Neural progenitor cell (in vitro differentiated cells): ENCODE results near the gene GGN. TPM values are rescaled to one million over a fixed set of nuclear protein-coding genes. Genes with fewer than 3 reads are reported as not detected.

Experiments used
- DNase-seq: peaks from one replicate; pipeline ENCODE4 v3.0.0-alpha.2; 2016; ENCODE audit warnings: low spot score
- H2AFZ ChIP-seq: fragments of 200-600 bp; sonication (generic); replicated peaks from 2 replicates; pipeline ENCODE4 v1.6.1; 2016; ENCODE audit warnings: antibody characterized with exemption
- H3F3A ChIP-seq: fragments of 200-600 bp; sonication (generic); 2 replicates; pipeline ENCODE4 v1.6.1; 2016; ENCODE audit warnings: antibody characterized with exemption, low read depth
- H3K27ac ChIP-seq: fragments of 200-600 bp; sonication (generic); 2 replicates; pipeline ENCODE4 v1.5.1; 2016; ENCODE audit warnings: mild to moderate bottlenecking
- H3K27me3 ChIP-seq: fragments of 200-600 bp; sonication (generic); 2 replicates; pipeline ENCODE4 v1.6.1; 2016; ENCODE audit warnings: mild to moderate bottlenecking, moderate library complexity
- H3K36me3 ChIP-seq: fragments of 200-600 bp; sonication (generic); 2 replicates; pipeline ENCODE4 v1.5.1; 2016
- H3K4me1 ChIP-seq: fragments of 200-600 bp; sonication (generic); 2 replicates; pipeline ENCODE4 v1.6.1; 2016; ENCODE audit warnings: mixed run types
- H3K4me2 ChIP-seq: fragments of 200-600 bp; sonication (generic); 2 replicates; pipeline ENCODE4 v1.6.1; 2016
- H3K4me3 ChIP-seq: fragments of 200-600 bp; sonication (generic); 2 replicates; pipeline ENCODE4 v1.5.1; 2016
- H3K79me2 ChIP-seq: fragments of 200-600 bp; sonication (generic); 2 replicates; pipeline ENCODE4 v1.6.1; 2016; ENCODE audit warnings: low read depth
- H3K9ac ChIP-seq: fragments of 200-600 bp; sonication (generic); 2 replicates; pipeline ENCODE4 v1.6.1; 2016
- H3K9me3 ChIP-seq: fragments of 200-600 bp; sonication (generic); 2 replicates; pipeline ENCODE4 v1.5.1; 2016; ENCODE audit warnings: low read depth
- H4K20me1 ChIP-seq: fragments of 200-600 bp; sonication (generic); 2 replicates; pipeline ENCODE4 v1.6.1; 2016; ENCODE audit warnings: low read depth
- H3K27ac Mint-ChIP-seq: 3 replicates; pipeline ENCODE4 v1.8.0; 2021; ENCODE audit warnings: mixed read lengths
- H3K27me3 Mint-ChIP-seq: 2 replicates; pipeline ENCODE4 v1.8.0; 2022; ENCODE audit warnings: low read depth, mild to moderate bottlenecking, inconsistent platforms, moderate library complexity, mixed read lengths; ENCODE audit not compliant: insufficient read depth
- H3K36me3 Mint-ChIP-seq: 3 replicates; pipeline ENCODE4 v1.8.0; 2021; ENCODE audit warnings: mixed read lengths
- H3K4me1 Mint-ChIP-seq: 3 replicates; pipeline ENCODE4 v1.8.0; 2021; ENCODE audit warnings: mixed read lengths
- H3K4me3 Mint-ChIP-seq: 3 replicates; pipeline ENCODE4 v1.8.0; 2021; ENCODE audit warnings: mild to moderate bottlenecking, moderate library complexity, mixed read lengths
- H3K9me3 Mint-ChIP-seq: 3 replicates; pipeline ENCODE4 v1.8.0; 2020; ENCODE audit warnings: mixed read lengths
- EZH2 ChIP-seq: fragments of 200-600 bp; sonication (generic); IDR thresholded peaks from 2 replicates; pipeline ENCODE4 v1.6.1; 2017; ENCODE audit warnings: antibody characterized with exemption, mild to moderate bottlenecking, moderate library complexity
- EZH2phosphoT487 ChIP-seq: fragments of 200-600 bp; sonication (generic); IDR thresholded peaks from 2 replicates; pipeline ENCODE4 v1.6.1; 2017; ENCODE audit warnings: antibody characterized with exemption
- total RNA-seq: library from RNA; depleted of rRNA; stranded (reverse); fragments of >200 nt; gene quantifications from 2 replicates; pipeline ENCODE4 v1.2.3, GENCODE V29; 2015; ENCODE audit warnings: low replicate concordance
- TF ChIP-seq, protein P1 (sequence below): fragments of 200-600 bp; sonication (generic); IDR thresholded peaks from 2 replicates; pipeline ENCODE4 v1.5.1; 2017; ENCODE audit warnings: antibody characterized with exemption, mild to moderate bottlenecking

Gene GGN
- total RNA-seq, 1 donor from 2014 or later, result not detected

DNA sequence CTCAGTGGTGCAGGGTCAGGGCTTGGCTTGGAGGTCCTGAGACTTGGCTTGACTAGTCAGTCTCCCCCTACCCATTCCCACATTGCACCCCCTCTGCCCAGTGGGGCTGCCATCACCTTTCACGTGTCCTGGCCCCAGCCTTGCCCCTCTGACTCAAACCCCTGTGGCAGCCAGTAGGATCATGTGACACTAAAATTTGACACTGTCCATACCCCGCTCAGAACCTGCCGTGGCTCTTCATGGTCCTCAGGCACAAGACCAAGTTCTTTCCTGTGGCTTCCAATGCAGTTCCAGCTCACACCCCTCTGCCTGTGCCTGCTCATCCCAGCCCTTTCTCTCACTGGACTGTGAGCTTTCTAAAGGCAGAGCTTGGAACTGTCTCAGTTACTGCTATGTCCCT lies 11.3 kb downstream of the GGN start:
- no peak overlapping the region for H3K9ac ChIP-seq
- H3K27ac ChIP-seq, result no peak overlapping the region
- DNase-seq, result no peak
- Mint-ChIP-seq H3K36me3 (peaks cover 9% of the 10 kb centered on the region), H3K4me1 (peaks cover 22% of the 10 kb centered on the region), H3K9me3 (no peaks in the 10 kb centered on the region), H3K27me3 (peaks cover 10% of the 10 kb centered on the region), H3K4me3 (peak overlapping the region; percentile 96), H3K27ac (no peak overlapping the region)
- H2AFZ ChIP-seq, result no peak overlapping the region
- TF ChIP-seq EZH2phosphoT487 (no peak), EZH2 (no peak)
- TF ChIP-seq, protein P1, sequence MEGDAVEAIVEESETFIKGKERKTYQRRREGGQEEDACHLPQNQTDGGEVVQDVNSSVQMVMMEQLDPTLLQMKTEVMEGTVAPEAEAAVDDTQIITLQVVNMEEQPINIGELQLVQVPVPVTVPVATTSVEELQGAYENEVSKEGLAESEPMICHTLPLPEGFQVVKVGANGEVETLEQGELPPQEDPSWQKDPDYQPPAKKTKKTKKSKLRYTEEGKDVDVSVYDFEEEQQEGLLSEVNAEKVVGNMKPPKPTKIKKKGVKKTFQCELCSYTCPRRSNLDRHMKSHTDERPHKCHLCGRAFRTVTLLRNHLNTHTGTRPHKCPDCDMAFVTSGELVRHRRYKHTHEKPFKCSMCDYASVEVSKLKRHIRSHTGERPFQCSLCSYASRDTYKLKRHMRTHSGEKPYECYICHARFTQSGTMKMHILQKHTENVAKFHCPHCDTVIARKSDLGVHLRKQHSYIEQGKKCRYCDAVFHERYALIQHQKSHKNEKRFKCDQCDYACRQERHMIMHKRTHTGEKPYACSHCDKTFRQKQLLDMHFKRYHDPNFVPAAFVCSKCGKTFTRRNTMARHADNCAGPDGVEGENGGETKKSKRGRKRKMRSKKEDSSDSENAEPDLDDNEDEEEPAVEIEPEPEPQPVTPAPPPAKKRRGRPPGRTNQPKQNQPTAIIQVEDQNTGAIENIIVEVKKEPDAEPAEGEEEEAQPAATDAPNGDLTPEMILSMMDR, result no peak
- peaks cover 32% of the 10 kb centered on the region for H3K79me2 ChIP-seq
- peaks cover 11% of the 10 kb centered on the region for H3K4me1 ChIP-seq
- H3K9me3 ChIP-seq, result no peaks in the 10 kb centered on the region
- H3F3A ChIP-seq, result peaks cover 7% of the 10 kb centered on the region
- H3K4me2 ChIP-seq, result no peak overlapping the region
- H3K27me3 ChIP-seq, result peaks cover 9% of the 10 kb centered on the region
- no peaks in the 10 kb centered on the region for H3K36me3 ChIP-seq
- peaks cover 20% of the 10 kb centered on the region for H4K20me1 ChIP-seq
- no peak overlapping the region for H3K4me3 ChIP-seq

DNA sequence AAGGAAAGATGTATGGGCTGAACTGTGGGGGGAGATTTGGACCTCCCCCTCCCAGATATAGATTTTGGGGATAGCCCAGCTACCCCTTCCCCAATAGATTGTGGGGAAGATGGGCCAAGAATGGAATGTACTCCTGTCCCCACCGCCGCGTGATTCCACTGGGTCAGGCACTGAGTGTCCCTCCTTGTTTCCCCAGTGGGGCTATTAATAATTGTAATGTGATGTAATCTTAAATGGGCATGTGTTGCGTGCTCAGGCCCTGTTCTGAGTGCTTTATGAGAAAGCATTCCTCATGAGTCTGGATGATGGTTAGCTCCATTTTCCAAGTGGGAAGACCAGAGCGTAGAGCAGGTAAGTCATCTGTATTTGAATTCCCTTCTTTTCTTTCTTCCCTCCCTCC lies 12.1 kb downstream of the GGN start:
- no peaks in the 10 kb centered on the region for H3K9me3 ChIP-seq
- peak overlapping the region; percentile 94 for H3K9ac ChIP-seq
- H3K4me3 ChIP-seq, result peak overlapping the region; percentile 98
- H3F3A ChIP-seq, result peaks cover 7% of the 10 kb centered on the region
- no peaks in the 10 kb centered on the region for H3K36me3 ChIP-seq
- TF ChIP-seq EZH2 (no peak), EZH2phosphoT487 (no peak)
- TF ChIP-seq, protein P1, result no peak
- H2AFZ ChIP-seq, result no peak overlapping the region
- H4K20me1 ChIP-seq, result peaks cover 20% of the 10 kb centered on the region
- peaks cover 10% of the 10 kb centered on the region for H3K27me3 ChIP-seq
- Mint-ChIP-seq H3K27me3 (peaks cover 8% of the 10 kb centered on the region), H3K36me3 (peaks cover 8% of the 10 kb centered on the region), H3K4me1 (peaks cover 22% of the 10 kb centered on the region), H3K4me3 (peak overlapping the region; percentile 96), H3K9me3 (no peaks in the 10 kb centered on the region), H3K27ac (no peak overlapping the region)
- peak overlapping the region; percentile 99 for H3K4me2 ChIP-seq
- H3K79me2 ChIP-seq, result peaks cover 32% of the 10 kb centered on the region
- H3K4me1 ChIP-seq, result peaks cover 11% of the 10 kb centered on the region
- H3K27ac ChIP-seq, result no peak overlapping the region
- peak; percentile 1 for DNase-seq

DNA sequence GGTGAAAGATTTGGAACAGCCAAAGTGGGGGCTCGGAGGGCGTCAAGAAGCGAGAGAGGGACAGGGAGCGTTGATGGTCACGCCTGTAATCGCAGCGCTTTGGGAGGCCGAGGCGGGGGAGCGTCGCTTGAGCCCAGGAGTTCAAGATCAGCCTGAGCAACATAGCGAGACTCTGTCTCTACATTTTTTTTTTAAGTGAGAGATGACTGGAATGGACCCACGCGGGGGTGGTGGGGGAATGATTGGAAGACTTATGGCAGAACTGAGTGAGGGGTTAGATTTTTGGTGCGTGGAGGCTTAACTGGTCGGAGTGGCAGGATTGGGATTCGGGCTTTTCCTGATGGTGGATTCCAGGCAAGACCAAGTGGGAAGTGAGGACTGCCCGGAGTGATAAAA lies 12.7 kb downstream of the GGN start:
- Mint-ChIP-seq H3K4me3 (peak overlapping the region; percentile 96), H3K9me3 (no peaks in the 10 kb centered on the region), H3K27me3 (peaks cover 7% of the 10 kb centered on the region), H3K36me3 (peaks cover 8% of the 10 kb centered on the region), H3K4me1 (peaks cover 22% of the 10 kb centered on the region), H3K27ac (peak overlapping the region; percentile 91)
- Histone ChIP-seq H3K4me2 (peak overlapping the region; percentile 99), H3K27ac (no peak overlapping the region), H3K4me3 (peak overlapping the region; percentile 98), H3K9ac (peak overlapping the region; percentile 94), H3F3A (peaks cover 7% of the 10 kb centered on the region), H3K9me3 (no peaks in the 10 kb centered on the region), H2AFZ (peak overlapping the region; percentile 93), H3K36me3 (no peaks in the 10 kb centered on the region), H4K20me1 (peaks cover 20% of the 10 kb centered on the region), H3K27me3 (peaks cover 11% of the 10 kb centered on the region), H3K79me2 (peaks cover 32% of the 10 kb centered on the region), H3K4me1 (peaks cover 11% of the 10 kb centered on the region)
- DNase-seq, result no peak
- TF ChIP-seq EZH2phosphoT487 (no peak), EZH2 (no peak)
- TF ChIP-seq, protein P1, result no peak
